Activated CD4-positive, alpha-beta T cell treated with anti-CD3 and anti-CD28 coated beads, Interleukin-2, amount 10 ng/mL, durations not matched to agents 24 days and 14 days (primary cell): ENCODE data around the gene ZDHHC16. TPM values are rescaled to one million over a fixed set of nuclear protein-coding genes. Genes with fewer than 3 reads are reported as not detected.

Source experiments
- DNase-seq: peaks from one replicate; pipeline ENCODE4 v3.0.0; 2022
- H3K27ac Mint-ChIP-seq: one replicate; pipeline ENCODE4 v1.8.0; 2022; ENCODE audit warnings: mild to moderate bottlenecking, mixed read lengths
- H3K27me3 Mint-ChIP-seq: one replicate; pipeline ENCODE4 v1.8.0; 2022; ENCODE audit warnings: mixed read lengths
- H3K36me3 Mint-ChIP-seq: one replicate; pipeline ENCODE4 v1.8.0; 2022; ENCODE audit warnings: low read depth, mild to moderate bottlenecking, mixed read lengths
- H3K4me1 Mint-ChIP-seq: one replicate; pipeline ENCODE4 v1.8.0; 2021; ENCODE audit warnings: mixed read lengths
- H3K4me3 Mint-ChIP-seq: one replicate; pipeline ENCODE4 v1.8.0; 2022; ENCODE audit warnings: mild to moderate bottlenecking, moderate library complexity, mixed read lengths
- H3K9me3 Mint-ChIP-seq: one replicate; pipeline ENCODE4 v1.8.0; 2021; ENCODE audit warnings: mixed read lengths
- intact Hi-C: fragments of 100-400 bp; cut with micrococcal nuclease; formaldehyde crosslinking; loops from one replicate; pipeline ENCODE4 v1.15.1; 2023
- total RNA-seq: library from RNA; stranded (reverse); gene quantifications from 2 replicates; pipeline ENCODE4 v1.2.3, GENCODE V29; 2022

ZDHHC16 gene
- total RNA-seq, 1 donor from 2014 or later: 42.9 TPM

- H3K4me1 Mint-ChIP-seq: peaks cover 38% of the 10 kb centered on the region
- H3K27me3 Mint-ChIP-seq: peaks cover 33% of the 10 kb centered on the region
- H3K4me3 Mint-ChIP-seq: peak within 1 kb of the TSS; percentile 94
- H3K9me3 Mint-ChIP-seq: no peaks in the 10 kb centered on the region
- peak within 1 kb of the TSS; percentile 100 for H3K27ac Mint-ChIP-seq
- DNase-seq: peak; percentile 100
- intact Hi-C loops: loop anchor here (1.0 to 10.0 kb wide), 10 partner anchors 45 to 663 kb away; partner anchors contain the start of genes ARHGAP19, AVPI1, EXOSC1 and FRAT1
- peaks cover 21% of the 10 kb centered on the region for H3K36me3 Mint-ChIP-seq
Observed at GRCh38 chr10:97498076-97498840, 52.3 kb downstream of the ZDHHC16 start, which contains the start of gene MMS19. MMS19 (minus strand) TSS chr10:97498422; CDS start chr10:97498384, 38 bp downstream.

- H3K4me1 Mint-ChIP-seq: peaks cover 37% of the 10 kb centered on the region
- H3K9me3 Mint-ChIP-seq: no peaks in the 10 kb centered on the region
- intact Hi-C loops: loop anchor here (1.0 to 10.0 kb wide), 10 partner anchors 44 to 664 kb away; partner anchors contain the start of genes ARHGAP19, AVPI1, EXOSC1 and FRAT1
- peak within 1 kb of the TSS; percentile 100 for H3K27ac Mint-ChIP-seq
- DNase-seq: peak; percentile 80
- peaks cover 35% of the 10 kb centered on the region for H3K27me3 Mint-ChIP-seq
- peak within 1 kb of the TSS; percentile 94 for H3K4me3 Mint-ChIP-seq
- peaks cover 16% of the 10 kb centered on the region for H3K36me3 Mint-ChIP-seq
Observed at GRCh38 chr10:97498841-97499560, 53.0 kb downstream of the ZDHHC16 start, which contains the start of gene UBTD1. UBTD1 (plus strand) TSS chr10:97498924; CDS start chr10:97499204, 280 bp downstream.

GRCh38 chr10:97499561-97500296 is 53.8 kb downstream of the ZDHHC16 start:
- H3K4me1 Mint-ChIP-seq: peaks cover 30% of the 10 kb centered on the region
- intact Hi-C loops: loop anchor here (2.0 to 10.0 kb wide), 5 partner anchors 43 to 665 kb away; partner anchors contain the start of genes FRAT1, LCOR and PI4K2A
- H3K9me3 Mint-ChIP-seq: no peaks in the 10 kb centered on the region
- DNase-seq: no peak
- peaks cover 35% of the 10 kb centered on the region for H3K27me3 Mint-ChIP-seq
- H3K4me3 Mint-ChIP-seq: peak overlapping the region; percentile 34
- H3K27ac Mint-ChIP-seq: no peak overlapping the region
- peaks cover 9% of the 10 kb centered on the region for H3K36me3 Mint-ChIP-seq

- H3K4me1 Mint-ChIP-seq: peaks cover 25% of the 10 kb centered on the region
- H3K27ac Mint-ChIP-seq: no peak overlapping the region
- peak overlapping the region; percentile 38 for H3K4me3 Mint-ChIP-seq
- H3K9me3 Mint-ChIP-seq: no peaks in the 10 kb centered on the region
- peaks cover 35% of the 10 kb centered on the region for H3K27me3 Mint-ChIP-seq
- DNase-seq: no peak
- peaks cover 9% of the 10 kb centered on the region for H3K36me3 Mint-ChIP-seq
- intact Hi-C loops: no loop called here
Observed at GRCh38 chr10:97500297-97500575, 54.3 kb downstream of the ZDHHC16 start.

GRCh38 chr10:97502916-97503315 is 56.9 kb downstream of the ZDHHC16 start:
- H3K36me3 Mint-ChIP-seq: no peaks in the 10 kb centered on the region
- no peak overlapping the region for H3K4me3 Mint-ChIP-seq
- H3K27ac Mint-ChIP-seq: no peak overlapping the region
- peaks cover 6% of the 10 kb centered on the region for H3K4me1 Mint-ChIP-seq
- H3K9me3 Mint-ChIP-seq: no peaks in the 10 kb centered on the region
- DNase-seq: no peak
- H3K27me3 Mint-ChIP-seq: peaks cover 41% of the 10 kb centered on the region
- intact Hi-C loops: no loop called here

GRCh38 chr10:97503406-97503805 is 57.4 kb downstream of the ZDHHC16 start:
- H3K36me3 Mint-ChIP-seq: no peaks in the 10 kb centered on the region
- H3K9me3 Mint-ChIP-seq: no peaks in the 10 kb centered on the region
- intact Hi-C loops: no loop called here
- H3K27me3 Mint-ChIP-seq: peaks cover 43% of the 10 kb centered on the region
- H3K4me3 Mint-ChIP-seq: no peak overlapping the region
- H3K4me1 Mint-ChIP-seq: peaks cover 6% of the 10 kb centered on the region
- DNase-seq: no peak
- no peak overlapping the region for H3K27ac Mint-ChIP-seq

- intact Hi-C loops: no loop called here
- Mint-ChIP-seq H3K4me3 (no peak overlapping the region), H3K4me1 (peaks cover under 1% of the 10 kb centered on the region), H3K27ac (no peak overlapping the region), H3K9me3 (no peaks in the 10 kb centered on the region), H3K36me3 (no peaks in the 10 kb centered on the region), H3K27me3 (peaks cover 39% of the 10 kb centered on the region)
- no peak for DNase-seq
Observed at GRCh38 chr10:97505152-97505551, 59.2 kb downstream of the ZDHHC16 start.

GRCh38 chr10:97506199-97506991 is 60.4 kb downstream of the ZDHHC16 start:
- Mint-ChIP-seq H3K4me3 (no peak overlapping the region), H3K27ac (no peak overlapping the region), H3K36me3 (no peaks in the 10 kb centered on the region), H3K4me1 (no peaks in the 10 kb centered on the region), H3K27me3 (peaks cover 31% of the 10 kb centered on the region), H3K9me3 (no peaks in the 10 kb centered on the region)
- intact Hi-C loops: no loop called here
- no peak for DNase-seq

Other genes with a start within 250 kb of the ZDHHC16 start
- gene ARHGAP19, start 153.5 kb upstream of the ZDHHC16 start, total RNA-seq: 26.4 and 30.7 TPM in 2 replicates
- 2.0 and 2.5 TPM in 2 replicates for gene FRAT1, start 126.9 kb upstream of the ZDHHC16 start, total RNA-seq
- gene FRAT2, start 111.4 kb upstream of the ZDHHC16 start, total RNA-seq: 8.7 and 9.8 TPM in 2 replicates
- 99.4 and 106 TPM in 2 replicates for gene RRP12, start 44.8 kb upstream of the ZDHHC16 start, total RNA-seq
- gene PGAM1, start 20.0 kb upstream of the ZDHHC16 start, total RNA-seq: 1,086 and 1,108 TPM in 2 replicates
- 57.9 and 59.8 TPM in 2 replicates for gene EXOSC1, start 169 bp upstream of the ZDHHC16 start, total RNA-seq
- gene MMS19, start 52.2 kb downstream of the ZDHHC16 start, total RNA-seq: 100 and 103 TPM in 2 replicates
- 1.8 and 2.1 TPM in 2 replicates for gene UBTD1, start 52.7 kb downstream of the ZDHHC16 start, total RNA-seq
- gene ANKRD2, start 126.6 kb downstream of the ZDHHC16 start, total RNA-seq: not detected in 2 replicates
- gene HOGA1, start 138.2 kb downstream of the ZDHHC16 start, total RNA-seq: not detected in 2 replicates
- gene C10orf62, start 143.5 kb downstream of the ZDHHC16 start, total RNA-seq: not detected in 2 replicates
- gene MORN4, start 187.3 kb downstream of the ZDHHC16 start, total RNA-seq: 2.2 and 2.4 TPM in 2 replicates
- 17.8 TPM in 2 replicates for gene PI4K2A, start 194.5 kb downstream of the ZDHHC16 start, total RNA-seq
- gene AVPI1, start 241.1 kb downstream of the ZDHHC16 start, total RNA-seq: 1.1 and 1.3 TPM in 2 replicates